ENCODE measurements around the gene ADAM10. TPM values are rescaled to one million over a fixed set of nuclear protein-coding genes. Genes with fewer than 3 reads are reported as not detected.

ADAM10 gene
- total and polyA plus RNA-seq, 8 donors, result 5.8 to 159 (median 17.2) TPM

- no peak for DNase-seq
- Histone ChIP-seq H3K9me3 (peaks cover 0 to 15% (median 5%) of the 10 kb centered on the region in 4 donors), H3K4me3 (no peak overlapping the region), H3K4me1 (peaks cover 0 to 16% (median 7%) of the 10 kb centered on the region in 4 donors), H3K27me3 (no peaks in the 10 kb centered on the region), H3K36me3 (peaks cover 0 to 11% (median 3%) of the 10 kb centered on the region in 4 donors), H3K27ac (no peak overlapping the region)
- intact Hi-C loops (cut with DNase I; ENCODE audit: low total_unique reads), result no loop called here
- 96 to 98% (median 98%) methylated on average over 6 of the region's 6 CpGs for WGBS, 5 donors
- no peak for TF ChIP-seq POLR2AphosphoS5 (IDR thresholded peaks at IDR 0.05)
- no peak for TF ChIP-seq CTCF (IDR thresholded peaks at IDR 0.05)
- TF ChIP-seq POLR2A (IDR thresholded peaks at IDR 0.05), result no peak
- no peak for TF ChIP-seq EP300 (IDR thresholded peaks at IDR 0.05)
Measured at GRCh38 chr15:58696738-58697137, 52.8 kb downstream of the ADAM10 start.

GRCh38 chr15:58694641-58695398 is 54.7 kb downstream of the ADAM10 start:
- DNase-seq, result no peak
- H3K4me3 ChIP-seq, result no peak overlapping the region
- H3K4me1 ChIP-seq, result peaks cover 0 to 22% (median 4%) of the 10 kb centered on the region in 4 donors
- peaks cover 0 to 5% (median 0%) of the 10 kb centered on the region in 4 donors for H3K36me3 ChIP-seq
- peaks cover 0 to 11% (median 5%) of the 10 kb centered on the region in 4 donors for H3K9me3 ChIP-seq
- no peaks in the 10 kb centered on the region for H3K27me3 ChIP-seq
- intact Hi-C loops (cut with DNase I; ENCODE audit: low total_unique reads), result no loop called here
- 37 to 44% (median 39%) methylated on average over 3 of the region's 3 CpGs for WGBS, 5 donors
- no peak for TF ChIP-seq POLR2A (IDR thresholded peaks at IDR 0.05)
- no peak for TF ChIP-seq EP300 (IDR thresholded peaks at IDR 0.05)
- no peak for TF ChIP-seq CTCF (IDR thresholded peaks at IDR 0.05)
- TF ChIP-seq POLR2AphosphoS5 (IDR thresholded peaks at IDR 0.05), result no peak
- peak overlapping the region in 1 of 5 donors; percentile 3 for H3K27ac ChIP-seq

GRCh38 chr15:58690703-58691102 is 58.8 kb downstream of the ADAM10 start:
- no peaks in the 10 kb centered on the region for H3K9me3 ChIP-seq
- intact Hi-C loops (cut with DNase I; ENCODE audit: low total_unique reads), result no loop called here
- no peak overlapping the region for H3K4me3 ChIP-seq
- TF ChIP-seq POLR2AphosphoS5 (IDR thresholded peaks at IDR 0.05), result no peak
- no peak for TF ChIP-seq CTCF (IDR thresholded peaks at IDR 0.05)
- TF ChIP-seq EP300 (IDR thresholded peaks at IDR 0.05), result no peak
- no peak for TF ChIP-seq POLR2A (IDR thresholded peaks at IDR 0.05)
- no peaks in the 10 kb centered on the region for H3K27me3 ChIP-seq
- H3K4me1 ChIP-seq, result peaks cover 0 to 23% (median 4%) of the 10 kb centered on the region in 4 donors
- DNase-seq, result no peak
- no peak overlapping the region for H3K27ac ChIP-seq
- 84 to 89% (median 88%) methylated on average over 3 of the region's 3 CpGs for WGBS, 5 donors
- H3K36me3 ChIP-seq, result peaks cover 0 to 5% (median 0%) of the 10 kb centered on the region in 4 donors

GRCh38 chr15:58689646-58690045 is 59.9 kb downstream of the ADAM10 start:
- Histone ChIP-seq H3K9me3 (no peaks in the 10 kb centered on the region), H3K27me3 (no peaks in the 10 kb centered on the region), H3K27ac (no peak overlapping the region), H3K4me3 (no peak overlapping the region), H3K36me3 (peaks cover 0 to 5% (median 0%) of the 10 kb centered on the region in 4 donors), H3K4me1 (peaks cover 0 to 16% (median under 1%) of the 10 kb centered on the region in 4 donors)
- no peak for TF ChIP-seq POLR2A (IDR thresholded peaks at IDR 0.05)
- DNase-seq, result no peak
- intact Hi-C loops (cut with DNase I; ENCODE audit: low total_unique reads), result no loop called here

- TF ChIP-seq POLR2AphosphoS5 (IDR thresholded peaks at IDR 0.05), result no peak
- no peak for TF ChIP-seq EP300 (IDR thresholded peaks at IDR 0.05)
- TF ChIP-seq POLR2A (IDR thresholded peaks at IDR 0.05), result no peak
- no peak for TF ChIP-seq CTCF (IDR thresholded peaks at IDR 0.05)
- Histone ChIP-seq H3K27ac (no peak overlapping the region), H3K4me1 (peaks cover 0 to 11% (median 6%) of the 10 kb centered on the region in 4 donors), H3K36me3 (no peaks in the 10 kb centered on the region), H3K27me3 (no peaks in the 10 kb centered on the region), H3K4me3 (no peak overlapping the region), H3K9me3 (no peaks in the 10 kb centered on the region)
- WGBS, 5 donors, result 94 to 99% (median 97%) methylated on average over 8 of the region's 8 CpGs
- no peak for DNase-seq
- intact Hi-C loops (cut with DNase I; ENCODE audit: low total_unique reads), result no loop called here
Measured at GRCh38 chr15:58686286-58686685, 63.2 kb downstream of the ADAM10 start.

Measured in stomach (tissue), 9 donors.